GM12892 (cell line): ENCODE data around the gene GNAQ.

Source experiments
- DNase-seq: peaks from one replicate; pipeline ENCODE4 v3.0.0; 2011; ENCODE audit not compliant: insufficient read length
- FAIRE-seq: peaks from 2 replicates; lab custom pipeline; 2011; peaks lifted over from hg19 to GRCh38; lab: Jason Lieb, UNC
- POLR2A ChIP-seq: IDR thresholded peaks from 2 replicates; pipeline ENCODE4 v1.6.1; 2011; ENCODE audit warnings: low read depth, low read length, control low read depth
- POLR2AphosphoS5 ChIP-seq: IDR thresholded peaks from 2 replicates; pipeline ENCODE4 v1.6.1; 2011; ENCODE audit warnings: low read depth, low read length, control low read depth
- TAF1 ChIP-seq: IDR thresholded peaks from 2 replicates; pipeline ENCODE4 v1.6.1; 2011; ENCODE audit warnings: low read depth, mild to moderate bottlenecking, control low read depth, low read length, borderline replicate concordance

GNAQ gene

GRCh38 chr9:77853716-77854115, 177.9 kb downstream of the GNAQ start:
- no peak for TF ChIP-seq POLR2AphosphoS5
- no peak for TF ChIP-seq POLR2A
- TF ChIP-seq TAF1 = no peak
- FAIRE-seq = no peak
- DNase-seq = no peak

GRCh38 chr9:77851882-77852595, 179.6 kb downstream of the GNAQ start:
- no peak for TF ChIP-seq POLR2AphosphoS5
- no peak for TF ChIP-seq TAF1
- TF ChIP-seq POLR2A = no peak
- DNase-seq (no peak), FAIRE-seq (no peak)

DNA sequence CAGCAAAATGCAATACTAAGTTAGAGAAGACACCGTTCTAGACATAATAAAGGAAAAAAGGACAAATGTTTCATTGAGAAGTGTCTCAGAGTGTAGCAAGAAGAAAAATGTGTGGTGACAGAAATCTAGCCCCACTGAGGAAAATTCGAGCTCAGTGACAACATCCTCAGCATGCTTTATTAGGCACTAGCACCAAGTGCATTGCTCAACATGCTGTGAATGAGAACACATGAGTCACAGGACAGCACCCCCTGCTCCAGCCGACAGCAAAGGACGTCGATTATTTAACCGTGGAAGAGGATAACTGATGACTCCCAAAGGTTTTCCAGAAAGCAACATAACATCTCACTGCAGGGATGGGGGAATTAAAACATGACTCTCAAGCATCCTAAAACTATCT, 182.7 kb downstream of the GNAQ start:
- TF ChIP-seq POLR2A = no peak
- DNase-seq (no peak), FAIRE-seq (no peak)

- DNase-seq (no peak), FAIRE-seq (no peak)
- TF ChIP-seq POLR2AphosphoS5 (no peak), POLR2A (no peak), TAF1 (no peak)
These were observed 183.2 kb downstream of the GNAQ start for GRCh38 chr9:77848404-77848803.

GRCh38 chr9:77847626-77848025, 184.0 kb downstream of the GNAQ start:
- DNase-seq (no peak), FAIRE-seq (no peak)
- TF ChIP-seq TAF1 = no peak
- TF ChIP-seq POLR2AphosphoS5 = no peak
- TF ChIP-seq POLR2A = no peak

- FAIRE-seq (no peak), DNase-seq (no peak)
- no peak for TF ChIP-seq TAF1
- no peak for TF ChIP-seq POLR2A
- TF ChIP-seq POLR2AphosphoS5 = no peak
These were observed 184.5 kb downstream of the GNAQ start for GRCh38 chr9:77847059-77847499.

GRCh38 chr9:77844415-77844814, 187.2 kb downstream of the GNAQ start:
- DNase-seq (no peak), FAIRE-seq (no peak)

GRCh38 chr9:77843871-77844155, 187.8 kb downstream of the GNAQ start:
- FAIRE-seq (no peak), DNase-seq (no peak)
- TF ChIP-seq POLR2AphosphoS5 (no peak), POLR2A (no peak), TAF1 (no peak)

More at GRCh38 chr9:77844415-77844814, 187.2 kb downstream of the GNAQ start:
- TF ChIP-seq POLR2AphosphoS5 (no peak), POLR2A (no peak), TAF1 (no peak)

DNA sequence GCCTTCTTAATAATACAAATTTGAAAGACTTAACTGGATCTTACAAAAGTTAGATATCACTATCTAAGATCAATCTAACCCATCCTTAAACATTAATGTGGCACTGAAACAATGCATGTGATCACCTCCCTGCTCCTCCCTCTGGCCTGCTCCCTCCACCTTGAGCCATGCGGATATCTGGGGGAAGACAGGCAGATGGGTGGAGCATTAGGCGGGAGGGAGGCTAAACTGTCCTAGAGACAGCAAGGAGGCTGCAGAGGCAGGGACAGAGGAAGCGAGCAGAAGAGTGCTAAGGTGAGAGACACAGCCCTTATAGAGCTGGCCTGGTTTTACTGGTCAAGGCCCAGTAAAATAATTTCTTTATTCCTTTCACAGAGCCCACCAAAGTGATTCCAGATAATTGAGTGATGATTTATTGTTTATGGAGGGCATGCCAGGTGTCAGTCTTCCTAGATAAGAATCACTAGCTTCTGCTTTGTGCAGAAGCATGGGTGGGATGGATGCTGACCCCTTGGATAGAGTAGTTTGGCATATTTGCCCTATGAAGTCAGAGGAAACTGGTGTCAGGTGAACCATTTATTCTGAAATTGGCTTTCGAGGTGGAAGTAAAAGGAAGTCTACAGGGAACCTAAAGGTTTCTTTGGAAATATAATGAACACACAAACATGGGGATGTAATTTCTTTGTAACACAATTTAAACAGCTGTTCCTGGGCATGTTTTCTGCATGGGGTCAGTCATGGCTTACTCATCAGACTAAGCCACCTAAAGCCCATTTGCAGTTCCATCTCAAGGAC, 188.3 kb downstream of the GNAQ start:
- FAIRE-seq (no peak), DNase-seq (no peak)
- TF ChIP-seq POLR2AphosphoS5 (no peak), POLR2A (no peak), TAF1 (no peak)

- TF ChIP-seq POLR2A (no peak), POLR2AphosphoS5 (no peak), TAF1 (no peak)
- peak; percentile 9 for FAIRE-seq
- no peak for DNase-seq
These were observed 189.7 kb downstream of the GNAQ start for GRCh38 chr9:77841739-77842386.

- FAIRE-seq (no peak), DNase-seq (no peak)
- no peak for TF ChIP-seq TAF1
- no peak for TF ChIP-seq POLR2AphosphoS5
- no peak for TF ChIP-seq POLR2A
These were observed 192.0 kb downstream of the GNAQ start for GRCh38 chr9:77839459-77840140.

GRCh38 chr9:77838986-77839385, 192.6 kb downstream of the GNAQ start:
- no peak for TF ChIP-seq POLR2A
- TF ChIP-seq TAF1 = no peak
- TF ChIP-seq POLR2AphosphoS5 = no peak
- FAIRE-seq (no peak), DNase-seq (no peak)
